ENCODE results near the gene C2orf68.

- no peak for TF ChIP-seq EZH2phosphoT487 (IDR thresholded peaks at IDR 0.05; ENCODE audit: borderline replicate concordance, low read depth, low read length)
- TF ChIP-seq, protein P1, sequence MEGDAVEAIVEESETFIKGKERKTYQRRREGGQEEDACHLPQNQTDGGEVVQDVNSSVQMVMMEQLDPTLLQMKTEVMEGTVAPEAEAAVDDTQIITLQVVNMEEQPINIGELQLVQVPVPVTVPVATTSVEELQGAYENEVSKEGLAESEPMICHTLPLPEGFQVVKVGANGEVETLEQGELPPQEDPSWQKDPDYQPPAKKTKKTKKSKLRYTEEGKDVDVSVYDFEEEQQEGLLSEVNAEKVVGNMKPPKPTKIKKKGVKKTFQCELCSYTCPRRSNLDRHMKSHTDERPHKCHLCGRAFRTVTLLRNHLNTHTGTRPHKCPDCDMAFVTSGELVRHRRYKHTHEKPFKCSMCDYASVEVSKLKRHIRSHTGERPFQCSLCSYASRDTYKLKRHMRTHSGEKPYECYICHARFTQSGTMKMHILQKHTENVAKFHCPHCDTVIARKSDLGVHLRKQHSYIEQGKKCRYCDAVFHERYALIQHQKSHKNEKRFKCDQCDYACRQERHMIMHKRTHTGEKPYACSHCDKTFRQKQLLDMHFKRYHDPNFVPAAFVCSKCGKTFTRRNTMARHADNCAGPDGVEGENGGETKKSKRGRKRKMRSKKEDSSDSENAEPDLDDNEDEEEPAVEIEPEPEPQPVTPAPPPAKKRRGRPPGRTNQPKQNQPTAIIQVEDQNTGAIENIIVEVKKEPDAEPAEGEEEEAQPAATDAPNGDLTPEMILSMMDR (conservative IDR thresholded peaks at IDR 0.05; ENCODE audit: low read length), result no peak
Observed at GRCh38 chr2:85585781-85586105, 26.1 kb downstream of the C2orf68 start.
